HG03442 (cell line): ENCODE measurements around the gene SMAP2.
"Not testable (repeated sequence)": the region's sequence is repeated elsewhere in the genome, so short reads cannot be mapped to it uniquely, and the experiment has no call there.

Source experiments
- ATAC-seq: cut with Tn5 transposase; IDR thresholded peaks from one replicate; pipeline ENCODE4 v1.9.1; 2021; ENCODE audit warnings: mild to moderate bottlenecking, moderate library complexity; ENCODE audit not compliant: unreplicated experiment

The SMAP2 gene

DNA sequence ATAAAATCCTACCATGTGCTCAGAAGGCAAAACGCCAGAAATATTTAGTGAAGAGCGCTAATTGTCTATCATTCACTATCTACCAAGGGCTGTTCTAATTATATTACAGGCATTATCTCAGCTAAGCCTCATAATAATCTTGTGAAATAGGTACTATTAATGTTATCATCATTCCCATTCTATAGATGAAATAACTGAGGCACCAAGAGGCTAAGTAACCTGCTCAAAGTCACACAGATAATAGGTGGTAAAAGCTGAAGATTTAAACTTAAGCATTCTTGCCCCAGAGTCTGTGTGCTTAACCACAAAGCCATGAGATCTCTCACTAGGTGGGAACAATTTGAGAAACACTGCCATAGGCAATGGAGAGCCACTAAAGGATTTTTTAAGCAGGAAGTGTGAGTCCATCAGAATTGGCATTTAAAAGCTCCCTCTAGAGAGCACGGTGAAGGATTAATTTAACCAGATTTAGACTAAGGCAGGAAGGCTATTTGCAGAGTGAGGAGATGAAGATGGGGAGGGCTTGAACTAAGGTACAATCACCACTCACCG lies 1.7 kb upstream of the SMAP2 start:
- no peak for ATAC-seq

DNA sequence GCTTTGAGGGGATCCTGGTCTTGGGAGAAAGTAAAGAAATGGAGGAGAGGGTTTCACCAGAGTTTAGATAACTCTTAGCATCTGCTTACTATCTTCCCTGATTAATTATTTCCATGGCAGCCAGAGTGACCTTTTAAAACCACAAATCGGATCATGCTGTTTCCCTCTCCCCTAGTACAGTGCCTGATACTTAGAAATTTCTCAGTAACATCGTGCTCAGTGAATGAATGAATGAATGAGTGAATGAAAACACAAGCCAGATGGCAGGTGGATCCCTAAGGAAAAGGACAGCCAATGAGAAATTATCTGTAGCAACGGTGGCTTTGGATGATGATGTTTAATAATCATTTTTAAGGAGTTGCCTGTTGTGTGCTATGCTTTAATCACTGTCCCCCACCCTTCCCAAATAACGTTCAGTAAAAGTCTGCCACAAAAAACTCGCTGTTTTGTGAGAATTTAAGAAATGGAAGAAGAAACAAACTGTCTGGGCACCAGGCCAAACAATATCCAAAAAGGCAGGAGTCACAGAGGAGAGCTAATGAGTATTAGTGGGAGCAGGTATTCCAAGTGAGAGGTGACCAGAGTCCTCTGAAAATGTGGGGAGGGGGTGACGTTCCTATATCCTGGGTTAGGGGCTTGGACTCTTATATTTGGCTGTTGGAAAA lies 737 bp upstream of the SMAP2 start:
- no peak for ATAC-seq

DNA sequence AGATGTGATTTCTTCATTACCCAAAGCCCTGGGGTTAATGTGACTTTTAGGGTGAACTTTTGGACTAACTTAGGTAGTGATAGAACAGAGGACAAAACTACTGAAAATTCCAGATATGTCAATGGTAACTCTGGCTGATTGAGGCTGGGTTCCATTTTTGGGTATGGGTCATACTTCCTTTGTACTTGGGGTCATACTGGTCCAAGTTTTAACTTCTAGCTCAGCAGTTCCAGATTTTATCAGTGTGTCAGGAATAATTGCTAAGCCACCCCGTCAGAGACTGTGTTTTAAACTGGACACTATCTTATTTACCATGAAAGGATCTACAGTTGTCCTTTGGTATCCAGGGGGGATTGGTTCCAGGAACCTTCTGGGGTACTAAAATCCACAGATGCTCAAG lies 4.0 kb downstream of the SMAP2 start:
- ATAC-seq = no peak

DNA sequence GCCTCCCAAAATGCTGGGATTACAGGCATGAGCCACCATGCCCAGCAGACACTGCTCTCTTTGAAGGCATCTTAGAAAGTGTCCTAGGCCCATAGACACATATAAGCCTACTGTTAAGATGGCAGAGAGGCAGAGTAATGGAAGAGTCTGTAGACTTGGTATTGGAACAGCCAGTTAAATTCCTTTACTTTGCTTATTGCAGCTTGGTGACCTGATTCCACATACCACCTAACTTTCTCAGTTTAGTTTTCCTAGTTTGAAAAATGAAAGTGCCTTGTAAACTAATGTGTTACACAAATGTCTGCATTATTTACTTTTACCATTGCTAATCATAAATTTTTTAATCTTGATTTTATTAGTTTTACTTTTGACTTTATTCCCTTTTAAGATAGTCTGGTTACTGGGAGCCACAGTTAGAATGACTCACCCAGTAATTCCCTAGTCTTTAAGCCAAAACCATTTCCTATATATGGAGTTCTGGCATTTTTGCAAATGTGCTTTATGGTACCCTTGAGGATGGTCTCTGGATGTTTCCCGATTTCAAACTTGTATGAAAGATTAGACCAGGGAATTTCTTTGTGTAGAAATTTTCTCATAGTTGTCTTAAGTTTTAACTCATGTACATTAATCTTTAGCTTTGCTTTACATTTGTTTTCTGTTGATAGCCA lies 6.4 kb downstream of the SMAP2 start:
- no peak for ATAC-seq

DNA sequence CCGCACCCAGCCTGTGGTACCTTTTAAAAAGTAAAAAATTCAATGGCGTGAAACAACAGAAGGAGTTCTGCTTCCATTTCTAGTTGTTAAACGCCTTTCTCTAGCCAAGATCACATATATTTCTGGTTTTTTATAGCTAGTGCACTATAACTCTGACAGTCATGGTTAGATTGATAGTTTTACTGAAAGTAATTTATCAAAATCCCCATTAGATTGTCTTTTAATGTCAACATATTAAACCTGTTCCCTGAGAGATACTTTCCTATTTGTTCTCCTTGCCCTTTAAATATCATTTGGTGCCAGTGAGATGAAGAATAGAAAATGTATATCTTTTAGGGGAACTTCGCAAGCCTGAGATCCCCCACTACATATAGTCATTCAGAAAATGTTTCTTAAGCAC lies 7.3 kb downstream of the SMAP2 start:
- no peak for ATAC-seq

DNA sequence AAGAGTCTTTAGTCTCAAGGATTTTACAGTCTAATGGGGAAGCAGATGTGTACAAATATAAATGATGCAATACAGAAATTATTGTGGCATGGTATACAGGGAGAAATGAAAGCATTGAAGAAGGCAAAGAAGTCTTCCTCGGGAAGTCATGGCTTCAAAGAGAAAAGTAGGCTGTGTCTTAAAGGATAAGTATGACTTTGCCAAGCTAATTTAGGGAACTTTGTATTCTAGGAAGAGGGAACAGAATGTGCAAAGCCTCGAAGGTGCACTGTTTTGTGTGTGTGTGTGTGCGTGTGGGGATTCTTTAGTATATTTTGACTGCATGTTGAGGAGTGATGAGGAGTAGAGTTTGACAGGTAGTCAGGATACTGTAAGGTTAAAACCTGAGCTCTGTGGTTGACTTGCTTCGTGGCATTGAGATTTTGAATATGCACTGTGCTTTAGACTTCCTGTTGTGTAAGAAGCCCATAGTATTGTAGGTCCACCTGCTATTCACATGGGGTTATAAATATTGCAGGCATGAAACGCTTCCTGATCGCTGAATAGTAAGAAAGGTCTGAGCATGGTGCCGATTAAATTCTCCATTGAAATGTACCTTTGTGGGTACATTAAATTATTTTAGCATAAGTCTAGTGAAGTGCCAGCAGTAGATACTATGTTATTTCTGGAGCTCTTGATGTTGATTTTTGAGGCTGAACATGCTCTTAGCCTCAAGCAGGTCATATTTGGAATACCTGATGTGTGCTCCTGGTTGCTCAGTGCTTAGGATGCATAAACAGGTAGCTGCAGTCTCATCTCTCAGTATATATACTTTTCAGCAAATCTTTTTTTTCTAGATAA lies 8.0 kb downstream of the SMAP2 start:
- no peak for ATAC-seq

DNA sequence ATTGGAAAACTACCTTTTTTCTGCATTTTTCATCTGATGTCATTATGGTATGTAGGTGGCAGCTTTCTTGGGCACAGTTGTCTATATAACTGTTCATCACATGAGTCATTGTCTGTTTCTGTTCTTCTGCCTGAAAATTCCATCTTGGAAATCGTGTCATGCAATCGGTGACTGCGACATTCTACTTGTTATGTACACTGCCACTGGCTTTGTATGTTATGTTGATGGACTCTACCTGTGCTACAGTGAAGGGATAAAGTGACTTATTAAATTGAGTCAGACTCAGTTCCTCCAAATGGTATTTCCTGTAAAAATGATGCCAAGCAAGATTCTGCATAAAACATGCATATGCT lies 8.6 kb downstream of the SMAP2 start:
- ATAC-seq = no peak

DNA sequence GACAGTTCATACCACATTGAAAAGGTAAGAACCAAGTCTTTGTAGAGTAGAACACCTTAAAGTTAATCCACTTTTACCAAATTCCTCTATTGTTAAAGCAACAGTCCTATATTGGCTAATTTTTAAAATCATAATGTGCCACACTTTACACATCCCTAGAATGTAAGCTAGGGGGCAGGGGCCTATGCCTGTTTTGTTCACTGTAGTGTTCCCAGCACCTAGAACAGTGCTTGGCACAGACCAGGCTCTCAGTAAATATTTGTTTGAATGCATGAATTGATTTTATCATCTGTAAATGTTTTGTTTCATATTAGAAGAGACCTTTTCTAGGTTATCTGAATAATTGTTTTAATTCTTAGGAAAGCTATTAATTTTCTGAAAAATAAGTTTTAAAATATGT lies 9.1 kb downstream of the SMAP2 start:
- ATAC-seq = no peak

DNA sequence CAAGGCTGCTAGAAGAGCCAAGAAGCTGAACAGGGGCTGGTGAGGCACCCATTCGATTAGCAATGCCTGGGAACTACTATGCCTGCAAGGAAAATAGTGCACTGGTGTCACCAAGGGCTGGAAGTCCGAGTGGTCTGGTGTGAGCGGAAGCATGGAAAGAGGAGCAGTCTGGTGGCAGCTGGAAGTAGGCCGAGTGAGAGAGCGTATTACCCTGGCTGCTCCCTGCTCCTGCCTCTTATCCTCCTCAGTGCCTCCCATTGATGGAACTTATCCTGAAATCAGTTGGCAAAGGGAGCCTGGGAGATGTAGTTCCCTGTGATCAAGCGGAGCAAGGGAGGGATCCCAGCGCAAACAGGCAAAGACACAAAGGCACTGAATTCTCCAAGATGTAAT lies 9.6 kb downstream of the SMAP2 start:
- no peak for ATAC-seq

DNA sequence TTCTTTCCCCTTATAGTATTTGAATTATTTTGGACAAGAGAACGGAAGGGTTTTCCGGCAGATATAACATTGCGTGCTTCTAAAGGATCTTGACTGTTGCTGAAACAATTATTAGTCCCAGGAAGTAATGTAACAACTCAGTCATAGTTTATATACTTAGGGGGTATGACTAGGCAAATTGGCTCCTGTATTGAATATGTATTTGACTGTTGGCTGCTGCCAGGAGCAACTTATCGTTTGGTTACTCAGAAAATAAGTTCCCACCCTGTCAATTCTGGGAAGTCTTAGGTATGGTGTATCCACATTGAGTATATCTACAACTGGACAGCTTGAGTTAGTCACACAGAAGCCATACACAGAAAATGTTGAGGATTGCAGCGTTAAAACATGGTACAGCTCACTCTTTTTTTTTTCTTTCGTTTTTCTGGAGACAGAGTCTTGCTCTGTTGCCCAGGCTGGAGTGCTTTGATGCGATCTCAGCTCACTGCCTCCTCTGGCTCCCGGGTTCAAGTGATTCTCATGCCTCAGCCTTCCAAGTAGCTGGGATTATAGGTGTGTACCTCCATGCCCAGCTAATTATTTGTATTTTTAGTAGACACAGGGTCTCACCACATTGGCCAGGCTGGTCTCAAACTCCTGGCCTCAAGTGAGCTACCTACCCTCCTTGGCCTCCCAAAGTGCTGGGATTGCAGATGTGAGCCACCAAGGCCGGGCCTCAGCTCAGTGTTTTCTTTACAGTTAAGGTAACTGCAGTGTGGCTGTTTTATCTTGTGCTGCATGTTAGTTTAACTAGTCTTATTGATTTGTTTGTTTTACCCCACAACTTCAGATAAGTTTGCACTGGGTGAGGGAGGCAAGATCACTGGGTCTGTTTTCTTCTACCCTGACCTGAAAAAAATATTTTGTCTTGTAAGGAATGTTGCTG lies 10.2 kb downstream of the SMAP2 start:
- ATAC-seq = no peak

DNA sequence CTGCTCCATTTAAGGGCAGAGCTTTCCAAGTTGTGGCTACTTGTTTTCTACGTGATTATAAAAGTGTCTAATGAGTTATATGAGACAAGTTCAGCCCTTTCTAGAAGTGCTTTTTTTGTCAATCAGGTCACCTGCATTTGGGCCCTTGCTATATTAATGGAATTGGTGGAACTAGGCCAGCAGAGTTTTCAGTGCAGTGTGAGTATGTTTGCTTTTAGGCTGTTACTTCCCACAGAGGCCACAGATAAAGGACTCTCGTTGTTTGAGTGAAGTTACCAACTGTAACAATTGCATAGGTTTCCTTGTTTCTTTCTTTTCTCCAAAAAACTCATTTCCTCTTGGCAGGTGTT lies 10.9 kb downstream of the SMAP2 start:
- no peak for ATAC-seq

DNA sequence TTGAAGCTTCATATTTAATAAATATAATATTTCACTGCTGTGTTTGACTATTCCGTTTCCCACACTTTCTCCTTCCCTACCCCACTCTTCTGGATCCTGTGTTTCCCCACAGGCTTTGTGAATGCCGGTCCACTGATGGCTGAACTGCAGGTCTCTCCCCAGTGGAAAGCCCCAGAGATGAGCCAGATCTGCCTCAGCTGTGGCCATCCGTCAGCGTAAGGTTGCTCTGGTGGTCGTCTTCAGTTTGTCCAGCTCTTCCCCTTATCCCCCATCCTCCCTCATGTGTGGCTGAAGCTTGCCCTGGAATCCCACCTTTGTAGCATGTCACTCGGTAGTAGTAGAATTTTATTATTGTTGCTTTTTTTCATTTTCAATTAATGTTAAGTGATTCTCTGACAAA lies 11.4 kb downstream of the SMAP2 start:
- no peak for ATAC-seq

DNA sequence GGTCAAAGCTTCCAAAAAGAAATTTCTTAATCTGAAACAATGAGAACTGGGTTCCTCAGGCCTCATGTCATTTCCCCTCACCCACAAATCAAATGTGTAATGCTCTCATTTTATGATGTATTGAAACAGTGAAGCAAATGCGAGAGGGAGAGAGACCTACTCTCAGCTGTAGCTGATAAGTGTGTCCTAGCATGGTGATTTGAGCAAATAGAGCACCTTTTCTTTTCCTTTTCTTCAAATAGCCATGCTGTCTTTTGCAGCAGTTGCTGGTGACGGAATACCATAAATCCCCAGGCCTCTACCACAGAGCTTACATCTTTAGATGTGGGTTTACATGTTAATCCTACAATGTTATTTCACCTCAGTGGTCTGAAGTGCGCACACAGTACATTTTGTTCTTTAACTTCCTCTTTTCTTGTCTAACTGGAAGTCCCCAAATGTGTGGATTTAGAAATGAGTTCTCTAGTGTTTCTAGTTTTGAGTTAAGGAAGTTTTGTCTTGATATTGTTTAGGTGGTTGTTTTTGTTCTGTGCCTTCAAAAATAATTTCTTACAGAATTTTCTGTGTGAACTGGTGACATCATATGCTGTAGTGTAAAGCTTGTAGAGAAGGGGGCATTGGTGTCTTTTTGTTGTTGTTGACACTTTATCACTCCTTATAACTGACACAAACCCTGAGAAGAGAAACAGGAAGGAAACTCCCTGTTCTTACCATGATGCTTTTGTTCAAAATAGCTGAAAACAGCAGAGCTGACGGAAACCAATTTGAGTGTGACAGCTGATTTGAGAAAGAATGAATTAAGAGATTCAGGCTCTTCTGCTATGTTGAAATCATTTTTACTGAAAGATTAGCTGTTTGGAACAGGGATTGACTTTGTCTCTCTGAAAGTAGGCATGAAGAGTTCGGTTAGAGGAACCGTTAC lies 12.2 kb downstream of the SMAP2 start:
- peak; percentile 51 for ATAC-seq

DNA sequence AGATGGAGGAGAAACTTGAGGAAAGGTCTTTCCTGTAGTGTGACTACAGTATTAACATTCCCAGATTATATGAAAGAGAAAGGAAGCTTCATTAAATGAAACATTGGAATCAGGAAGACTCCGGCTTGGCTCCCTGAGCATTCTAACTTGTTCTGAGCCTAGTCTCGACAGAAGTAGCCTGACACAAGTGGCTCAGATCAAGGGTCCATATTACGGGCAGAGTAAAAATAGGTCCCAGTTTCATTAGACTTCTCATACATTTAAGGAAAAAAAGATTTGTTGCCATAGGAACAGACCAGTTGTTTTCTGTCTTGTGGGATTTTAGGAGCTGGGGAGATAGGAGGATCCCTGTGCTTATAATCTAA lies 12.8 kb downstream of the SMAP2 start:
- ATAC-seq = no peak

DNA sequence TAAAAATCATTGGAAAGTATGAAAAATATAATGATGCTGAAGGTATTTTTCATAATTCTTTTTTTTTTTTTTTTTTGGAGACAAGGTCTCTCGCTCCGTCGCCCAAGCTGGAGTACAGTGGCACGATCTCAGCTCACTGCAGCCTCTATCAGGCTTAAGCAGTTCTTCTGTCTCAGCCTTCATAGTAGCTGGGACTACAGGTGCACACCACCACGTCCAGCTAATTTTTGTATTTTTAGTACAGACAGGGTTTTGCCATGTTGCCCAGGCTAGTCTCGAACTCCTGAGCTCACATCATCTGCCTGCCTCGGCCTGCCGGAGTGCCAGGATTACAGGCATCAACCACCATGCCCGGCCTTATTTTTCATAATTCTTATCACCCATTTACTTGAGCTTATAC lies 13.3 kb downstream of the SMAP2 start:
- ATAC-seq = no peak

DNA sequence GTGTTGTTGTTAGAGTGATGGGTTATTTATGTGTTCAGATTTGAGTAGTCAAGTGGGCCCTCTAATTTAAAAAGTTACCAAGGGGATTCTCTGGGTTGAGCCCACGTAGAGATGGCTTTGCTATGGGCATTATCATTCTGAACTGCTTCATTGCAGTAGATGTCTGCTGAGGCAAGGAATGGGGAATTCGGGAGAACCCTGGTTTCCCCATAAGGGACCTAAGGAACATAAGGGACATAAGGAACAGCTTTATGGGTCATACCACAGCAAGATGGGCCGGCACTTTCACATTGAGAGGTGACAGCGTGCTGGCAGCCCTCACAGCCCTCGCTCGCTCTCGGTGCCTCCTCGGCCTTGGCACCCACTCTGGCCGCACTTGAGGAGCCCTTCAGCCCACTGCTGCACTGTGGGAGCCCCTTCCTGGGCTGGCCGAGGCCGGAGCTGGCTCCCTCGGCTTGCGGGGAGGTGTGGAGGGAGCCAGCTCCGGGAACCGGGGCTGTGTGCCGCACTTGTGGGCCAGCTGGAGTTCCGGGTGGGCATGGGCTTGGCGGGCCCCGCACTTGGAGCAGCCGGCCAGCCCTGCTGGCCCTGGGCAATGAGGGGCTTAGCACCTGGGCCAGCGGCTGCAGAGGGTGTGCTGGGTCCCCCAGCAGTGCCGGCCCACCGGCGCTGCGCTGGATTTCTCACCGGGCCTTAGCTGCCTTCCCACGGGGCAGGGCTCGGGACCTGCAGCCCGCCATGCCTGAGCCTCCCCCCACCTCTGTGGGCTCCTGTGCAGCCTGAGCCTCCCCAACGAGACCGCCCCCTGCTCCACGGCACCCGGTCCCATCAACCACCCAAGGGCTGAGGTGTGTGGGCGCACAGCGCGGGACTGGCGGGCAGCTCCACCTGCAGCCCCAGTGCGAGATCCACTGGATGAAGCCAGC lies 14.1 kb downstream of the SMAP2 start:
- ATAC-seq = not testable (repeated sequence)

DNA sequence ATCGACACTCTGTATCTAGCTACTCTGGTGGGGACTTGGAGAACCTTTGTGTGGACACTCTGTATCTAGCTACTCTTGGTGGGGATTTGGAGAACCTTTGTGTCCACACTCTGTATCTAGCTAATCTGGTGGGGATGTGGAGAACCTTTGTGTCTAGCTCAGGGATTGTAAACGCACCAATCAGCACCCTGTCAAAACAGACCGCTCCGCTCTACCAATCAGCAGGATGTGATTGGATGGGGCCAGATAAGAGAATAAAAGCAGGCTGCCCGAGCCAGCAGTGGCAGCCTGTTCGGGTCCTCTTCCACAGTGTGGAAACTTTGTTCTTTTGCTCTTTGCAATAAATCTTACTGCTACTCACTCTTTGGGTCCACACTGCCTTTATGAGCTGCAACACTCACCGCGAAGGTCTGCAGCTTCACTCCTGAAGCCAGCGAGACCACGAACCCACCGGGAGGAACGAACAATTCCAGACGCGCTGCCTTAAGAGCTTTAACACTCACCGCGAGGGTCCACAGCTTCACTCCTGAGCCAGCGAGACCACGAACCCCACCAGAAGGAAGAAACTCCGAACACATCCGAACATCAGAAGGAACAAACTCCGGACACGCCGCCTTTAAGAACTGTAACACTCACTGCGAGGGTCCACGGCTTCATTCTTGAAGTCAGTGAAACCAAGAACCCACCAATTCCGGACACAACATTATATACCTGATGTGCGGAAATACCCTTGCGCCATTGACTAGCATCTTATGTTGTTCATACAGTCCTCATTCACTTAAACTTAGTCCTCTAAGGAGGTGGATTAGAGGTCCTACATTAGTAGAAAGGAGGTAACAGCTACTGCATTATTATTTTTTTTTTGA lies 15.2 kb downstream of the SMAP2 start:
- not testable (repeated sequence) for ATAC-seq

DNA sequence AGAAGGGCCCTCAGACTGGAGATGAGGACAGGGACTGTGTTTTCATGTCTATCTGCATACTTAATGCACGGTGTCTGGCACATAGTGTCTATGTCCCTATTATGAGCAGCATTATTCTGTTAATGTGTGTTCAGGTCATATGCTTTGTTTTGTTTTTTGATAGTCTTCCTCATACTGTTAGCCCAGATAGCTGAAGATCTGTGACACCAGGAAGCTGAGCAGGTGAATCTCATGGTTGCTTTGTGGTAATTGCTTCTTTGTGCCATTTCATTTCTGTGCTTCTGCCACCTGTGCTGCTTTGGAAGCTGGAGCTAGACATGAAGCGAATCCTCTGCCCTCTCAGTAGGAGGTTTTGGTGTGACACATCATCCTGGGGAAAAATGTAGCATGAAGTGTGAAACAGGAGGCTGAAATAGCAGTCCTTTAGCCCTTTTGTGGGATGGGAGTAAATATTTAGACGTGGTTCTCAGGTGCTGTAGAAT lies 15.8 kb downstream of the SMAP2 start:
- no peak for ATAC-seq
